Activated naive CD4-positive, alpha-beta T cell treated with anti-CD3 and anti-CD28 coated beads, Interleukin-2, amount 50 U/mL, for 16 hours (primary cell): ENCODE data around the gene SCRN3.
A peak's percentile ranks its signal among the peaks of the same experiment; 100 is the strongest.
"Not testable (repeated sequence)": the region's sequence is repeated elsewhere in the genome, so short reads cannot be mapped to it uniquely, and the experiment has no call there.

Experiments
- DNase-seq: peaks from one replicate; pipeline ENCODE4 v3.0.0-alpha.2; 2020

SCRN3 gene, protein sequence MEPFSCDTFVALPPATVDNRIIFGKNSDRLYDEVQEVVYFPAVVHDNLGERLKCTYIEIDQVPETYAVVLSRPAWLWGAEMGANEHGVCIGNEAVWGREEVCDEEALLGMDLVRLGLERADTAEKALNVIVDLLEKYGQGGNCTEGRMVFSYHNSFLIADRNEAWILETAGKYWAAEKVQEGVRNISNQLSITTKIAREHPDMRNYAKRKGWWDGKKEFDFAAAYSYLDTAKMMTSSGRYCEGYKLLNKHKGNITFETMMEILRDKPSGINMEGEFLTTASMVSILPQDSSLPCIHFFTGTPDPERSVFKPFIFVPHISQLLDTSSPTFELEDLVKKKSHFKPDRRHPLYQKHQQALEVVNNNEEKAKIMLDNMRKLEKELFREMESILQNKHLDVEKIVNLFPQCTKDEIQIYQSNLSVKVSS

DNA sequence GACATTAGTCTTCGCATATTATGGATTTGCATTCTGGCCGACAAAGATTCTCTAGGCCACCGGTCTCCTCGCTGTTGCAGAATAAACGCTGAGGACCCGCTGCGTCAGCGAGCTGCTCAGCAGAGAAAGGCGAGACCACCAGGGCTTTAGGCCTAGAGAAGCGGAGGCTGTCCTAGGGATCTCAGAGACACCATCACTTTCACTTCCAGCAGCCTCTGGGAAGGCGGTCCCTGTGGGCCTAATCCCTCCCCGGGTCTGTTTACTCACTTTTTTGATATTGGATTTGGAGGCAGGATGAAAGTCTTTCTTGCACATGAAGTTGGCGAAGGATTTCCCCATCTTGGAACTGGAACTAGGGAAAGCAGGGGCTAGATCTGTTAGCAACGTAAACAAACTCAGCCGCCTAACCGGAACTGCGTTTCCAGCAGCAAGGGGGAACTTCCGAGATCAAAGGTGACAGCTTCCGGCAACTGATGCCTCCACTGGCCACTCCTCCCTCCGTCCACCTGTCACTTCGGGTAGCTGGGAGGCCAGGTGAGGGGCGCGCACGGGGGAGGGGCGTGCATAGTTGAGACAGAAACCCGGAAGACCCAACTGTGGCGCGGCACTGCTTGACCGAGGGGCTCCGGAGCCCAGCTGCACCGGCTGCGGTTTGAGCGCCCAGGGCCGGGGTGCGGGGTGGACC is at the start of gene SCRN3:
TSS of gene SCRN3 (plus strand) at position 447 of the 685 bp plus-strand sequence. CDS start 2,554 bp downstream, outside the sequence.
- DNase-seq, result peak; percentile 74

DNA sequence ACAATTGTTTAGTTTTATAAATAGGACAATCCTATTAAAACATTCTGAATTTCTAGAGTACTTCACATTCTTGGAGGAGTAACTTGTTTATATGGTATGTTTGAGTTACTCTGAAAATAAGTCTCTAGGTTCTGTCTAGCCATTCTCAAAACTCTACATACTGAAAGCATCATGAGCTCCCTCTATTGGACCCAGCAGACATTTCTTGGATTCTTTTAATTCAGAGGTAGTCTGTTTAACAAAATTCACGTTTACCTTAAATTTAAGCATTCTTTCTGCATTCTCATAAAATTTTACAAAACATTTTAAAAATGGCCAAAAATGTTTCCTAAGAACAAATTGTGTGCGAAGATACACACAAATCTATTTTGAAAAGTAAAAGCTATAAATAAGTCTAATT is 45.5 kb upstream of the SCRN3 start:
- no peak for DNase-seq

- no peak for DNase-seq
Observed at GRCh38 chr2:174350593-174351181, 44.8 kb upstream of the SCRN3 start.

DNA sequence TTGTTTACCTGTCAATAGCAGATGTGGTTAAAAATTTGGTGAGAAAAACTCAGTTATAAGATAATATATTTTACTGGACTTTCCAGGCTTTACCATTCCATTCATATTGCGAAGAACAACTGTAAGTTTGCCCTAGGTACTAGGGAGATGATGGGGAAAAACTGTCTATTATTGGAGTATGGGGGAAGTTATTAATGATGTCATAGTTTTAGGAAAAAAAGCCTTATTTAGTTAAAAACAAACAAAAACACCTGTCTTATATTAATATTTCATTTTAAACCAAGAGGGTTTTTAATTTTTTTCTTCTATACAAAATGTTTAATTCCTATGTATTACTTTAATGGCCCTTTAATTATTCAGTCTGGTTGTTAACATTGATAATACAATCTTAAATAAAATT is 42.5 kb upstream of the SCRN3 start:
- no peak for DNase-seq

DNA sequence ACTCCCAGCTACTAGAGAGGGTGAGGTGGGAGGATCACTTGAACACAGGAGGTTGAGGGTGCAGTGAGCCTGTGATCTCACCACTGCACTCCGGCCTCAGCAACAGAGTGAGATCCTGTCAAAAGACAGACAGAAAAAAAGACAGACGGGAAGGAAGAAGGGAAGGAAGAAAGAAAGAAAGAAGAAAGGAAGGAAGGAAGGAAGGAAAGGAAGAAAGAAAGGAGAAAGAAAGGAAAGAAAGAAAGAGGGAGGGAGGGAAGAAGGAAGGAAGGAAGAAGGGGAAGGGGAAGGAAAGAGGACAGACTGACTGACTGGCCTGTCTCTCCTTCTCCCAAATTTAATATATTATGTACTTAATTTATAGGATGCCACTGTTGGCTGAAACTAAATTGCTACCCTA is 39.2 kb upstream of the SCRN3 start:
- no peak for DNase-seq

GRCh38 chr2:174359663-174360062 is 35.9 kb upstream of the SCRN3 start:
- not testable (repeated sequence) for DNase-seq

DNA sequence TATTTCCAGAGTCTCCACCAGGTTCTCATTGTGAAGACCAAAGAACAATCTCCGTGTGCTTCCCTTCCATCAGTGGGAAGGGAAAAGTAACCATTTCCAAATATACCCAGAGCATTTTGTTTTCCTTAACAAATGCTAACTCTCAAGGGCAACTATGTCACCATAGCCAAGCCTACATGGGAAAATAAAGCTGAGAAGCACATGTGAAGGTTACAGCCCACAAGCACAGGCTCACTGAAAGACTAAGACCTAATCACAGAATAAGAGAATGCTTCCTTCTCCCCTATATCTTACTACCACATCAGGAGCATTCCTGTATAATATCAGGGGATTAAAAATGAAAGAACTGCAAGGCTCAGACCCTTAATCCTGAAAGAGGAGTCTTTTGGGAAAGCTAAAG is 32.6 kb upstream of the SCRN3 start:
- no peak for DNase-seq

GRCh38 chr2:174363492-174364225 is 31.9 kb upstream of the SCRN3 start:
- DNase-seq, result not testable (repeated sequence)

GRCh38 chr2:174364628-174365027 is 30.9 kb upstream of the SCRN3 start:
- no peak for DNase-seq

DNA sequence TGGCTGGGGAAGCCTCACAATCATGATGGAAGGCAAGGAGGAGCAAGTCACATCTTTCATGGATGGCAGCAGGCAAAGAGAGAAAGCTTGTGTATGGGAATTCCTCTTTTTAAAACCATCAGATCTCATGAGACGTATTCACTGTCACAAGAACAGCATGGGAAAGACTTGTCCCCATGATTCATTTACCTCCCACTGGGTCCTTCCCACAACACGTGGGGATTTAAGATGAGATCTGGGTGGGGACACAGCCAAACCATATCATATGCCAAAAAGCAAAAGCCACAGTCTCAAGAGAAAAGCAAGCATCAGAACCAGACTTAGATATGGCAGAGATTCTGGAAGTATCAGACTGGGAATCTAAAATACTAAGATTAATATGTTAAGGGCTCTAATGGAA is 30.0 kb upstream of the SCRN3 start:
- no peak for DNase-seq

- no peak for DNase-seq
Observed at GRCh38 chr2:174368691-174369090, 26.8 kb upstream of the SCRN3 start.

DNA sequence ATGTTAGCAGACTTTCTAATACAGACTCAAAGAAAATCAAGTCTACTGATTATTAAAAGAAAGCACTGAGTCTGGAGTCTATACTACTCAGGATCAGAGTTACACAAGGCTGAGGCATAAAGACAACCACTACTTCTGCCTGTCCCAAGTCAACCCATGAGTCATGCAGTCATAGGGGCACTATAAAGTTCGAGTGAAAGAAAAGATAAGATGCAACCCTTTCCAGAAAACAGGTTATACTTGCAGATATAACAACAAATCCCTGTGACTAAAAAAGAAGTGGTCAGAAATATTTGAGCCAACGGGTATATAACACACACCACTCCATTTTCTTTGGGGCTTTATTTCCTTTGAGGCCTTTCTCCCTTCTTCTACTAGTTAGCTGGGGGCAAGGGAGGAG is 18.6 kb upstream of the SCRN3 start:
- no peak for DNase-seq

DNA sequence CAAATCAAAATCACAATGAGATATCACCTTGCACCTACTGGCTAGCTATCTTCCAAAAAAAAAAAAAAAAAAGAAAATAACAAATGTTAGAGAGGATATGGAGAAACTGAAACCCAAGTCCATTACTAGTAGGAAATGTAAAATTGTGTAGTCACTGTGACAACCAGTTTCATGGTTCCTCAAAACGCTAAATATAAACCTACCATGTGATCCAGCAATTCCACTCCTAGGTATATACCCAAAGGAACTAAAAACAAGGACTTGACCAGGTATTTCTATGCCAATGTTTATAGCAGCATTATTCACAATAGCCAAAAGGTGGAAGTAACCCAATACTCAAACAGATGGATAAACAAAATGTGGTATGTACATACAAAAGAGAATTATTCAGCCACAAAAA is 11.7 kb upstream of the SCRN3 start:
- DNase-seq, result no peak

GRCh38 chr2:174385201-174385600 is 10.3 kb upstream of the SCRN3 start:
- DNase-seq, result no peak

DNA sequence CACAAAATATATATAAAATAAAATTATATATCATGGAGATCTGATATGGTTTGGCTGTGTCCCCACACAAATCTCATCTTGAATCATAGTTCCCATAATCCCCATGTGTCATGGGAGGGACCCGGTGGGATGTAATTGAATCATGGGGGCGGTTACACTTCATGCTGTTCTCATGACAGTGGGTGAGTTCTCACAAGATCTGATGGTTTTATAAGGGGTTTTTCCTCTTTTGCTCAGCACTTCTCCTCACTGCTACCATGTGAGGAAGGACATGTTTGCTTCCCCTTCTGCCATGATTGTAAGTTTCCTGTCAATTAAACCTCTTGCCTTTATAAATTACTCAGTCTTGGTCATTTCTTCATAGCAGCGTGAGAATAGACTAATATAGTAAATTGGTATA is 6.8 kb upstream of the SCRN3 start:
- not testable (repeated sequence) for DNase-seq

- DNase-seq, result no peak
Observed at GRCh38 chr2:174389542-174389941, 6.0 kb upstream of the SCRN3 start.

GRCh38 chr2:174390303-174390702 is 5.2 kb upstream of the SCRN3 start:
- DNase-seq, result not testable (repeated sequence)

DNA sequence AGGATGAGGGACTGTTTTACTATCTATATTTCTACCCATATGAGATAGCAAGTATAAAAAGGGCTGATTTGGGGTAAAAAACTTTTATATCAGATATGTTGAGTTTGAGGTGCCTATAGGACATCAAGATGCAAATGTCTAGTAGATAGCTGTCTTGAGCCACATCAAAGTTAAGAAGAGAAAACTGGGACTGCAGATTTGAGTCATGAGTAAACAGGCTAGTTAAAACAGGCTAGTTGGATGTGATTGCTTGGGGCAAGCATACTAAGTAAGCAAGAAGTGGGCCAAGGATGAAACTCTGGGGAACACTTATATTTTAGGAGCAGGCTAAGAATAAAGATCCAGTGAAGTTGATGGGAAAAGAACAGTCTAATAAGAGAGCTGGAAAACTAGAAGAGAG is 2.8 kb upstream of the SCRN3 start:
- no peak for DNase-seq

DNA sequence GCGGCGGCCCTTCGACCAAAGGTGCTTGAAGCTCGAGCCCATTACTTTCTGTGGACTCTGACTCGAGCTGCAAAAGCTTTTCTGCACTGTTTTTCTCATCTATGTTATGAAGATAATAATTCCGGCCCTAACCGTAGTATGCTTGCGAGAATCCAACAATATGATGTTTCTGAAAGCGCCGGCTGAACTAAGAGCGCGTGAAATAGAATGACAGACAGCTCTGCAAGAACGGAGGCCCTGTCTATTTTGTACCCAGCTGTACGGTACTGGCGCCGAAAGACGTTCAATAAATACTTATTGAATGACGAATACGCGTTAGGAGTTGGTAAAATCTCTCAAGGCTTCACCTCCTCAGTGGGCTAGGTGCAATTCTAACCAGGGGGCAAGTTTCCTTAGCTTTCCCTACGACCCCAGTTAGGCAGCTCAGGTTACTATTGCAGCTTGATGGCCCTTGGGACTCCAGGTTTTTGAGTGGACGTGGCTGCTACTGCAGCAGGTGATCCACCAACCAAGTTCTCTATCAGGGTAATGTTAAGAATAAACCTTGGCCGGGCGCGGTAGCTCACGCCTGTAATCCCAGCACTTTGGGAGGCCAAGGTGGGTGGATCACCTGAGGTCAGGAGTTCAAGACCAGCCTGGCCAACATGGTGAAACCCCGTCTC is 570 bp downstream of the SCRN3 start:
- DNase-seq, result no peak

- no peak for DNase-seq
Observed at GRCh38 chr2:174397773-174398172, 2.2 kb downstream of the SCRN3 start.

DNA sequence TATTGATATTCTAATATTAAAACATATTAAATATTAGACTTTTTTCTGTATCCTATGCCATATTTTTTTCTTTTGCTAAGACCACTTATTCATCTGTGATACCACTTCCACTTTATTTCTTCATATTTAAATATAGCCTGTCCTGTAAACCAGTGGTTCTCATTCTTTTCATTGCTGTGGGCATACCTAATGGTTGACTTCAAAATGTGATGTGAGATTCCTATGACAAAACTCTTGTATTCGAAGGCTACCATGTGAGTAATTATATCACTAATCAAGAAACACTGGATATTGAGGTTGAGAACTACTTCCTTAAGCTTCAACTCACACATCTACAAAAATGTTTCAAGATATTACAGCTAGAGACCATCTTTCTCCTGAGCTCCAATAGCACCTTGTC is 3.6 kb downstream of the SCRN3 start:
- no peak for DNase-seq

GRCh38 chr2:174400853-174401252 is 5.3 kb downstream of the SCRN3 start:
- no peak for DNase-seq

- DNase-seq, result no peak
Observed at GRCh38 chr2:174403628-174404027, 8.1 kb downstream of the SCRN3 start.
